Liver (tissue), 9 donors: ENCODE measurements around the gene ASB1. TPM values are rescaled to one million over a fixed set of nuclear protein-coding genes. Genes with fewer than 3 reads are reported as not detected.

ENCODE experiments used
- DNase-seq: peaks from one replicate; pipeline ENCODE4 v3.0.0-alpha.2; 2017; ENCODE audit warnings: low spot score
- H3K27ac ChIP-seq, 2 donors: one replicate each; pipeline ENCODE4 v1.7.0; 2013; ENCODE audit warnings: inconsistent platforms in 2 of 2, low read length in 2 of 2, control low read depth in 1 of 2, low read depth in 1 of 2, mild to moderate bottlenecking in 1 of 2
- H3K27me3 ChIP-seq, 4 donors: one replicate each; pipeline versions ENCODE4 v1.6.1 to v1.7.0; 2013; ENCODE audit warnings: low read length in 3 of 4, inconsistent platforms in 1 of 4, mild to moderate bottlenecking in 1 of 4, moderate library complexity in 1 of 4; ENCODE audit not compliant: control insufficient read depth in 4 of 4, insufficient read depth in 4 of 4
- H3K36me3 ChIP-seq, 4 donors: one replicate each; pipeline versions ENCODE4 v1.6.1 to v1.7.0; 2013; ENCODE audit warnings: low read length in 3 of 4, mild to moderate bottlenecking in 3 of 4, low read depth in 1 of 4, moderate library complexity in 1 of 4; ENCODE audit not compliant: control insufficient read depth in 4 of 4, insufficient read depth in 3 of 4
- H3K4me1 ChIP-seq, 4 donors: one replicate each; pipeline versions ENCODE4 v1.6.1 to v1.7.0; 2013; ENCODE audit warnings: low read length in 3 of 4, mild to moderate bottlenecking in 3 of 4, moderate library complexity in 1 of 4; ENCODE audit not compliant: control insufficient read depth in 4 of 4, insufficient read depth in 4 of 4
- H3K4me3 ChIP-seq, 3 donors: one replicate each; pipeline versions ENCODE4 v1.6.1 to v1.7.0; 2013; ENCODE audit warnings: low read length in 3 of 3, control low read depth in 1 of 3, low read depth in 1 of 3, mild to moderate bottlenecking in 1 of 3
- H3K9ac ChIP-seq, 2 donors: one replicate each; pipeline ENCODE4 v1.7.0; 2013; ENCODE audit warnings: low read length in 2 of 2, mild to moderate bottlenecking in 2 of 2, moderate library complexity in 2 of 2, control low read depth in 1 of 2, low read depth in 1 of 2
- H3K9me3 ChIP-seq, 4 donors: one replicate each; pipeline versions ENCODE4 v1.6.1 to v1.7.0; 2013; ENCODE audit warnings: low read length in 3 of 4; ENCODE audit not compliant: control insufficient read depth in 4 of 4
- ATF3 ChIP-seq: IDR thresholded peaks from 2 replicates; pipeline ENCODE4 v1.6.1; 2016; ENCODE audit warnings: antibody characterized with exemption
- CTCF ChIP-seq: fragments of 150-350 bp; IDR thresholded peaks from 2 replicates; pipeline ENCODE4 v1.5.1; 2017; ENCODE audit warnings: improper control_type of control experiment, low read depth, low read length; ENCODE audit not compliant: missing input control
- EGR1 ChIP-seq, 2 donors: IDR thresholded peaks; 2 replicates each; pipeline ENCODE4 v1.6.1; 2016 to 2018; ENCODE audit warnings: antibody characterized with exemption in 2 of 2, low read depth in 2 of 2
- FOXA1 ChIP-seq: IDR thresholded peaks from 2 replicates; pipeline ENCODE4 v1.6.1; 2016; ENCODE audit warnings: antibody characterized with exemption
- FOXA2 ChIP-seq: IDR thresholded peaks from 2 replicates; pipeline ENCODE4 v1.6.1; 2016; ENCODE audit warnings: antibody characterized with exemption
- GABPA ChIP-seq, 2 donors: IDR thresholded peaks in 1 of 2; conservative IDR thresholded peaks in 1 of 2; 2 replicates each; pipeline ENCODE4 v1.6.1; 2016; ENCODE audit warnings: antibody characterized with exemption in 2 of 2, mild to moderate bottlenecking in 1 of 2, moderate library complexity in 1 of 2
- HNF4A ChIP-seq, 2 donors: conservative IDR thresholded peaks; 2 replicates each; pipeline ENCODE4 v1.6.1; 2016; ENCODE audit warnings: antibody characterized with exemption in 2 of 2, mild to moderate bottlenecking in 2 of 2
- HNF4G ChIP-seq: IDR thresholded peaks from 2 replicates; pipeline ENCODE4 v1.6.1; 2016; ENCODE audit warnings: antibody characterized with exemption
- JUND ChIP-seq, 2 donors: IDR thresholded peaks; 2 replicates each; pipeline ENCODE4 v1.6.1; 2016; ENCODE audit warnings: antibody characterized with exemption in 2 of 2
- MAX ChIP-seq: IDR thresholded peaks from 2 replicates; pipeline ENCODE4 v1.6.1; 2016; ENCODE audit warnings: antibody characterized with exemption
- RAD21 ChIP-seq, 2 donors: IDR thresholded peaks; 2 replicates each; pipeline ENCODE4 v1.6.1; 2016; ENCODE audit warnings: antibody characterized with exemption in 2 of 2, mild to moderate bottlenecking in 2 of 2
- REST ChIP-seq: IDR thresholded peaks from 2 replicates; pipeline ENCODE4 v1.6.1; 2016; ENCODE audit warnings: antibody characterized with exemption, mild to moderate bottlenecking
- RXRA ChIP-seq, 2 donors: IDR thresholded peaks; 2 replicates each; pipeline ENCODE4 v1.6.1; 2017 to 2018; ENCODE audit warnings: antibody characterized with exemption in 2 of 2, mild to moderate bottlenecking in 1 of 2
- SP1 ChIP-seq: IDR thresholded peaks from 2 replicates; pipeline ENCODE4 v1.6.1; 2018; ENCODE audit warnings: antibody characterized with exemption, mild to moderate bottlenecking
- TAF1 ChIP-seq: conservative IDR thresholded peaks from 2 replicates; pipeline ENCODE4 v1.6.1; 2016; ENCODE audit warnings: antibody characterized with exemption, mild to moderate bottlenecking
- YY1 ChIP-seq: IDR thresholded peaks from 2 replicates; pipeline ENCODE4 v1.6.1; 2016; ENCODE audit warnings: antibody characterized with exemption, mild to moderate bottlenecking
- WGBS: extraction: QIAGEN DNeasy Blood & Tissue Kit; methylation state at CpG from one replicate; pipeline ENCODE4 v1.1.7; 2013; 5-methylcytosine and 5-hydroxymethylcytosine counted together
- polyA plus RNA-seq, 2 donors: library from polyadenylated mRNA; stranded (reverse) in 1 of 2; unstranded in 1 of 2; fragments of 200-250 nt in 1 of 2; fragments of >200 nt in 1 of 2; fragmentation: Nextera tagmentation in 1 of 2; extraction: Ambion mirVana in 1 of 2; gene quantifications; one replicate each; pipeline versions ENCODE4 v1.2.1 to v1.2.3, GENCODE V29; 2013 to 2015
- total RNA-seq, 2 donors: library from RNA; depleted of rRNA; stranded (reverse); fragments of >200 nt; gene quantifications; one replicate each; pipeline ENCODE4 v1.2.3, GENCODE V29; 2014
- TF ChIP-seq, protein P1 (sequence below): IDR thresholded peaks from 2 replicates; pipeline ENCODE4 v1.6.1; 2016; ENCODE audit warnings: antibody characterized with exemption
- donor health status: healthy.
- donor health status: healthy.
- donor health status: healthy.
- donor health status: healthy.
- donor health status: healthy.

Gene ASB1
- total and polyA plus RNA-seq, 4 donors = 6.1 to 15.2 (median 10.5) TPM

- TF ChIP-seq JUND (IDR thresholded peaks at IDR 0.05) = no peak
- no peak for TF ChIP-seq FOXA2
- TF ChIP-seq GABPA (IDR thresholded peaks at IDR 0.05 in 1 of 2, conservative IDR thresholded peaks at IDR 0.05 in 1 of 2) = no peak
- no peak for TF ChIP-seq TAF1
- no peak for TF ChIP-seq MAX
- TF ChIP-seq YY1 = no peak
- TF ChIP-seq, protein P1, sequence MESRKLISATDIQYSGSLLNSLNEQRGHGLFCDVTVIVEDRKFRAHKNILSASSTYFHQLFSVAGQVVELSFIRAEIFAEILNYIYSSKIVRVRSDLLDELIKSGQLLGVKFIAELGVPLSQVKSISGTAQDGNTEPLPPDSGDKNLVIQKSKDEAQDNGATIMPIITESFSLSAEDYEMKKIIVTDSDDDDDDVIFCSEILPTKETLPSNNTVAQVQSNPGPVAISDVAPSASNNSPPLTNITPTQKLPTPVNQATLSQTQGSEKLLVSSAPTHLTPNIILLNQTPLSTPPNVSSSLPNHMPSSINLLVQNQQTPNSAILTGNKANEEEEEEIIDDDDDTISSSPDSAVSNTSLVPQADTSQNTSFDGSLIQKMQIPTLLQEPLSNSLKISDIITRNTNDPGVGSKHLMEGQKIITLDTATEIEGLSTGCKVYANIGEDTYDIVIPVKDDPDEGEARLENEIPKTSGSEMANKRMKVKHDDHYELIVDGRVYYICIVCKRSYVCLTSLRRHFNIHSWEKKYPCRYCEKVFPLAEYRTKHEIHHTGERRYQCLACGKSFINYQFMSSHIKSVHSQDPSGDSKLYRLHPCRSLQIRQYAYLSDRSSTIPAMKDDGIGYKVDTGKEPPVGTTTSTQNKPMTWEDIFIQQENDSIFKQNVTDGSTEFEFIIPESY = no peak
- no peak for TF ChIP-seq ATF3
- no peak for TF ChIP-seq REST
- no peak for TF ChIP-seq CTCF
- no peak for TF ChIP-seq EGR1 (IDR thresholded peaks at IDR 0.05; ENCODE audit: low read depth in 2 of 2)
- TF ChIP-seq RAD21 (IDR thresholded peaks at IDR 0.05) = no peak
- no peak for TF ChIP-seq HNF4A (conservative IDR thresholded peaks at IDR 0.05)
- TF ChIP-seq SP1 = no peak
- no peak for TF ChIP-seq FOXA1
- no peak for TF ChIP-seq RXRA (IDR thresholded peaks at IDR 0.05)
- TF ChIP-seq HNF4G = no peak
- Histone ChIP-seq H3K9ac (no peak overlapping the region), H3K9me3 (peaks cover 0 to 14% (median 2%) of the 10 kb centered on the region in 4 donors), H3K27me3 (no peaks in the 10 kb centered on the region), H3K4me1 (no peaks in the 10 kb centered on the region), H3K4me3 (no peak overlapping the region), H3K27ac (no peak overlapping the region), H3K36me3 (no peaks in the 10 kb centered on the region)
- DNase-seq = no peak
- WGBS = 95% methylated on average over 1 of the region's 1 CpG
These were observed 46.8 kb downstream of the ASB1 start for GRCh38 chr2:238473523-238473922.

DNA sequence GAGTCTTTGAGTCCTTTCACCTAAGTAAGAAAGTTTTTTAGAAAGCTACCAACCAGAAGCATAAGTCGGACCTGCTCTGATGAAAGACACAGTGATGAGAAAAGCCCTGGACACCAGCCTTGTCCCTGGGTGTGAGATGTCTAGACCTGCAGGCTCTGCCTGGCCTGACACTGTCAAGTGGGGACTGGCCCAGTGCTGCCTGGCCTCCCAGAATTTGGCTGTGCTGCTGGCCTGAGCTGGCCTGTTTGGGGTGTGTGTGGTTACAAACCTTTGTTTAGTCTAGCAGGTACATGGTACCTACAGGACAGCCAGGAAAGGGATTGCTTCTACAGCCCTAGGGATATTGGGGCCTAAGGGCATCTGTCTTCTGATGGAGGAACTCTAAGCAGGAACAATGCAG lies 48.3 kb downstream of the ASB1 start:
- WGBS = 92% methylated on average over 1 of the region's 1 CpG
- Histone ChIP-seq H3K36me3 (no peaks in the 10 kb centered on the region), H3K27me3 (no peaks in the 10 kb centered on the region), H3K4me1 (no peaks in the 10 kb centered on the region), H3K9ac (no peak overlapping the region), H3K4me3 (no peak overlapping the region), H3K9me3 (peaks cover 0 to 15% (median 2%) of the 10 kb centered on the region in 4 donors), H3K27ac (no peak overlapping the region)
- DNase-seq = peak; percentile 29
- TF ChIP-seq, protein P1 = no peak
- no peak for TF ChIP-seq SP1
- TF ChIP-seq RXRA (IDR thresholded peaks at IDR 0.05) = no peak
- no peak for TF ChIP-seq CTCF
- TF ChIP-seq FOXA2 = no peak
- no peak for TF ChIP-seq ATF3
- no peak for TF ChIP-seq YY1
- TF ChIP-seq MAX = no peak
- no peak for TF ChIP-seq HNF4G
- no peak for TF ChIP-seq HNF4A (conservative IDR thresholded peaks at IDR 0.05)
- TF ChIP-seq FOXA1 = no peak
- no peak for TF ChIP-seq JUND (IDR thresholded peaks at IDR 0.05)
